Measurements from ENCODE around the gene ABTB2. TPM values are rescaled to one million over a fixed set of nuclear protein-coding genes. Genes with fewer than 3 reads are reported as not detected.

ABTB2 gene
- total RNA-seq, 1 donor from 2014 or later: 6.1 TPM

DNA sequence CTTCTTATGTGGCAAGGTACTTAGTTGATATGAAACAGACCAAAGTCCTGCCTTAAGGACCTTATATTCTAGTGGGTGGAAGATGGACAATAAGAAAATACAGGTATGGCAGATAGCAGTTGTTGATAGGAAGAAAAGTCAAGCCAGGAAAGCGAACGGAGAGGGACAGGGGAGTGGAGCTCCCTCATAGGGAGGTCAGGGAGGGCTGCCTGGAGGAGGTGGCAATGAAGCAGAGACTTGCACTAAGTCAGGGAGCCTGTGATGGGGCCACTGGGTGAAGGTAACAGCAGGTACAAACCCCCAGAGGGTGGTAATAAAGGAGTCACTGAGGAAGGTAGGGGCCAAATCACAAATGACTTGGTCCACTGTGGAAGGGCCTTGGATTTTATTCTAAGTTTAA, 65.3 kb downstream of the ABTB2 start:
- DNase-seq (ENCODE audit: low spot score): peak; percentile 8

DNA sequence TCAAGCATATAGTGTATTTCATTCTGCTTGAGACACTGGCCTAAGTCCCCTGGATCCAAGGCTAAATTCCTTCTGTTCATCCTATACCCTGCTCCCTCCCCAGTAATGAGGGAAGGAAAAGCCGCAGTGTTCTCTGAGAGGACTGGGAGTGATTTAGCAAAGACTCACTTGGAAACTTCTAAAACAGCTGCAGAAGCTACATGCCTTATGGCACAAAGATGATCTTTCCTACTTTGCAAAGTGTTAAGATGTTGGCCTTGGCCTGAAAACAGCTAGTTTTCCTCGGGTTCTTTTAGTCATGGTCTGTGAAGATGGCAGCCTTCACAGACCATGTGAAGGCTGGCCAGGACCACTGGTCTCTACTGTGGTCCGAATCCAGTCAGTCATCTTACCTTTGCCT, 65.7 kb downstream of the ABTB2 start:
- DNase-seq (ENCODE audit: low spot score): peak; percentile 8

DNA sequence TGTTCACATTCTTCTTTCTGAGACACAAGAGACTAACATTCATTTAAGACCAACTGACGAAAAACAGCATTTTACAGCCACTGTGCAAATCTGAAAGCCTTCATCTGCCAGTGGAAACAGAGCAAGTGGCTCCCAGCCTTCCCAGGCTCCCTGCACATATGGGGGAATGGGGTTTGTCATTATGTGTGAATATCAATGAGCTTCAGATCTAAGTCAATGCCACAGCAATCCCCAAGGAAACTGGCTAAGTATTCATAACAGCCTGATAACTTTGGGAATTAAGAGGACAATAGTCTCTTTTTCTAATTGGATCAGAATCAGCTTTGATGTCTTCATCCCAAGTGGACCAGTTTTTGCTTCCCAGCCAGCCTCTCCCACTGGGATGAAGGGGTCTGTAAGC, 66.9 kb downstream of the ABTB2 start:
- DNase-seq (ENCODE audit: low spot score): peak; percentile 41

DNA sequence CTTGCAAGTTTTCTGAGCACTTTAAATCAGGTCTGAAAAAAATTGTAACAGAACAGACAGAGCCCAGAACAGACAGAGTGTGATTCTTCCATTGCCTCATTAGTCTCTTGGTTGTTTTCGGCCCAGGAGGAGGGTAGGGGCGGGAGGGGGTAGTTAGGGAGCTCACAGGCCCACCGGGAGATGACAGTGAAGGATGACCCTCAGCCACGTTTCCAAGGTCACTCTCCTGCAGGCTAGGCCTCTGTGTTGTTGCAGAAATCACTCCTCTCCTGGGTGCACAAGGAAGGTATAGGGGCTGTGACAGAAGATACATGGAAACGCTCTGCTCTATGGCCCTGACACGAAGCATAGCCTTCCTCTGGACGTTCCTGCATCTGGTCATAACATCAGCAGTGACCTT, 69.3 kb downstream of the ABTB2 start:
- peak; percentile 12 for DNase-seq (ENCODE audit: low spot score)

DNA sequence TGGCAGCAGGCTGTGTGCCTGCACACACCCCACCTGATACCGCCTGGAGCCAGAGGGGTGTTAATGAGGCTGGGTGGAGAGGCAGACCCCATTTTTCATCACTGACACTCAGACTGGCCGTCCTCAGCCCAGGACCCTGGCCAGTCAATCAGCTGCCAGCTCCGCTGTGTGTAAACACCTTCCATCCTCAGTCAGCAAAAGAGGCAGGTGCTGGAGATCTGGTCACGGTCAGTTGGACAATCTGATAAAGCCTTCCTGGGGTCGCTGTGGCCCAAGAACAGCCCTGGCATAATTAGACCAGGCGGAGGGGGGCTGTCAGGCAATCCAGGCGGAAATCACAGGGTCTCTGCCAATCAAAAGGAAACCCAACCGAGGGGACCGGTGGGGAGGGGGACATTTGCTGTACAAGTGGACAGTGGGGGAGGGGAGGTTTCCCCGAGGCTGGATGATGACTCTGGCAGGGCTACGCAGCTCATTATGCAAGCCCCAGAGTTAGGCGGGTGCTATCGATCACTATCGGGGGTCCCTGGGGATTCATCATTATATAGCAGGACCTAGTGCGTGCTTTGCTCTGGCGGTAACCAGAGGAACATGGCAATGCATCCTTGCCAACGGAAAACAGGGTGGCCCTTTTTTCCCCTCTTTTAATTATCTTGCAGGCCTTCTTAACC, 72.9 kb downstream of the ABTB2 start:
- peak; percentile 53 for DNase-seq (ENCODE audit: low spot score)

DNA sequence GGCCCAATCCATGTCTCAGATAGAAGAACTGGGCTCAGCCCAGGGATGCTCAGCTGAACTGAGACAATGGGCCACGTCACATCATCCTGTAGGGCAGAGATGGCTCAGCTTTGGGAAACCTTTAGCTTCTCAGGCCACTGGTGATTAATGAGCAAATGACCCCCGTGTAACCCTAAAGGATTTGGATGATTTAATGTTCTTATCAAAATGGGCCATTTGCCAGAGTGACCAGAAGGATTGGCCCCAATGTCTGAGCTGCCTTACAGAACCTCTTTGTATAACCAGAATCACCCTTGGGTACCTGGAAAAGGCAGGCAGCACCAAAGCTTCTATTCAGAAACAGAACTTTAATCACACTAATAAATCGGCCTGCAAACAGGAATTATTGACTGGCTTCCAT, 73.7 kb downstream of the ABTB2 start:
- DNase-seq (ENCODE audit: low spot score): peak; percentile 26

DNA sequence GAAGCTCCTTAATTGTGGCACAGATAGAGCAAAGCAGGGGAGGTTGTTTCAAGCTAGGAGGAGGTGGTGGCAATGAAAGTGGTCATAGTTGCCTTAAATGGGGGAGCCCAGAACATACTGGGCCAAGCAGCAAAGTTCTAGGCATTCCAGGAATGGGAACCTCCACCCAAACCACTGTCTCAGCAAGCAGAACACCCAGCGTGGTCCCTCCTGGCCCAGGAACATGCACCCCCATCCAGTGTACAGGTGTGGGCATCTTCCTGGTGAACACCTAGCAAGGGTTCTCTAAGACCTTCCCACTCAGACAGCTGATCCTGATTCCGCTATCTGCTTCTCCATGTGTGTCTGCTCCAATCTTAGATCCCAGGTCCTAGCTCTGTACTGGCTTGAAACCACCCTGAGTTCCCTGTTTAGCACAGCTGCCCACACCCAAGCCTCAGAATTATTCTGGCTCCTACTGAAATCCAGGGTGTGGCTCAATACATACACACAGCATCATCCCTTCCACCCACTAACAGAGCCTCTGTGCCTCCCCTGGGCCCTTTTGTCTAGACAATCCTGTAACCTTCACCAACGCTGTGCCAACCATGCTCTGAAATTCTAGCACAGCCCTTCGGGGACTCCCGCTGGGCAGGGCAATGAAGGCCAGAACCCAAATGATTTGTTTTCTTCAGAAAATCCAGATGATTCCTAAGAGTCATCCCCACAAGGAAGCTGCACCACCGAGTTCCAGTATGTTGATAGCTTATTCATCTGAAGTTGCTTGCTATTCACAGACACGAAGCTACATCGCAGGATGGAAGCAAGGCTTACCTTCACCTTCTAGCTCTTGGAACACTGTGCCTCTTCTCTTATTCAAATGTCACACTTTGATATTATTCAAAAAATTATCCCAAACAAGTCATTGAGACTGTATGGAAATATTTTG, 76.6 kb downstream of the ABTB2 start:
- DNase-seq (ENCODE audit: low spot score): peak; percentile 64

DNA sequence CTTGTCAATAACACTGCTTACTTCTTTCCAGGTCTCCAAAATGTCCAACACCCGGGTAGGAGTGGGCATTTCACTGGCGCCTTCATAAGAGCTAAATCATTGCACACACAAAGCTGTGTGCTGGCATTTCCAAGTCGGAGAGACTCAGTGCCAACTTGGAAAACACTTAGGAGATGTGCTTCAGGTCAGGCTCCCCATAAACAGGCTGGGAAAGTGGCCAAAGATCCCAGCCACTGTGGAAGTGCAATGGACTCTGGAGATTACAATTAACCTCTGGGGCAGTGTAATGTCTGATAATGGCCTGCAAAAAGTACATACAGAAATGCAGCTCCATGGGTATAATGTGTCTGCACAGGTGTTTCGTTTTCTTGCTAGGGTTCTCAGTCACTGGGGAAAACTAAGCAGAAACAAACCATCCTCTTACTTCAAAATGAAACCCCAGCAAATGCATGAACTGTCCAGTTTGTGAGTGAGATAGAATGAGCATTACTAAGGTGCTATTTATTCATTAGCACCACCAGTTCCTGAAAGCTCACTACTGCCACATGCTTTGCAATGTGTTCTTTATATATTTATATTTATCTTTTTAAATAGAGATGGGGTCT, 79.0 kb downstream of the ABTB2 start:
- no peak for DNase-seq (ENCODE audit: low spot score)

DNA sequence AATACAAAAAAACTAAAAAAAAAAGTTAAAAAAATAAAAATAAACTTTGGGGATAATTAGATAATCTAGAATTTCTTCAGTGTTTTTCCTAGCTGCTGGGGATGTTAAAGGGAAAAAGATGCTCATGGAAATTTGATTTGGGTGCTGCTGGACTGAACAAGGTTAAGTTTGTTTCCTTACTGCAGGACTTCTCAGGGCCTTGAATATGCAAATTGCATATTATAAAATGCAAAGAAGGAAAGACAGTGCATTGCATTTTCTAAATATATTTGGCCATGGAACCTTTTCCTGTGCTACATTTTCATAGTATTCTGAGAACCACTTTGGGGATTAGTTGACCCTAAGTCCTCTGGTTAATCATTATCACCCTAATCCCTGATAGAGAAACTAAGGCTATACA, 79.6 kb downstream of the ABTB2 start:
- no peak for DNase-seq (ENCODE audit: low spot score)

DNA sequence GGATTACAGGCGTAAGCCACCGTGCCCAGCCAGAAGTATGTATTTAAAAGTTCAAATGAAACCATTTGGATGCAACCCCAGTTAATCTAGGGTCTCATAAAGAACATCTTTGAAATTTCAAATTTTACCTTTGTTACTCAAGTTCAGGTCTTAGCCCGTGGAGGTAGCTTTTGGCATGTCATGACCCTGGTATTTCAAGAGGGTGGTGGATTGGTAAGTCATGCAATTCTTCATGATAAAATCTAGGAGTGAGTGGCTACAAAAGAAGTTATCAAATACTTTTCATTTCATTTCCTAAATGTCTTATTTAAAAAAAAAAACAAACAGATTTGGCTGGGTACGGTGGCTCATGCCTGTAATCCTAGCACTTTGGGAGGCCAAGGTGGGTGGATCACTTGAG, 80.6 kb downstream of the ABTB2 start:
- DNase-seq (ENCODE audit: low spot score): no peak

DNA sequence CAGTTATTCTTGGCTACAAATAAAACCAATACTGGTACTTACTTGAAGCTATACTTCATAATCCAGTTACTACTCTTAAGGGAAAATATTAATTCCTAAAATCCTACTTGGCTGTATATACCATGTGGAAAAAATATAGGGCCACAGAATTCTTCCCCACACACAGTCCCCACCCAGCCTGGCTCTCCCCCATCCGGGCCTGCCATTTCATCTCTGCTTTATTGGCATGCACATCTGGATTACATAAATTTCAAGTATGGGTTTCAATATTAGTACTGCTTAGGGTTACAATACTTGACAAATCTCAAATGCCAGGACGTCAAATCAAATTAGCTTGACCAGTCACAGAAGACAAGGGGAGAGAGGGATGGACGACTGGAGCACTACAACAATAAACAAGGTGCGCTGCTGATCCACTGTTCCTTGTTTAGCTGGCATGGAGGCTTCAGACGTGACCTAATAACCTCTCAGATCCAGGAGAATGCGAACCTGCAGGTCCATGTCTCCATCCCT, 81.4 kb downstream of the ABTB2 start:
- no peak for DNase-seq (ENCODE audit: low spot score)

DNA sequence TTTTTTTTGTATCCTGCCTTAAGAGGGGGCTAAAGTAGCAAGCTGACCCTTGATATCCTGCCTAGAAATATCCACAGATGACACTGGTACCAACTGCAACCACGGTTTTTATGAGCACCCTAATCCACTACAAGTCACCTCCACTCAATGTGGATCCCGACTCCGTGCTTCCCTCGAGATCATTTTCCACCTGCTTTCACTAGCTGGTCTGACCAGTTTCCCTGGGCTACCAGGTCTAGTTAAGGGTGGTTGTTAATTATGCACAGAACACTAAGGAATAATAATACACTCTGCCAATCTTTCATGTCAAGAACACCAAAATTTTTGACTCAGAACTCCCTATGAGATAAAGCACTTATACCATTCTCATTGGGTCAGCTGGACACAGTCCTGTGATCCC, 82.3 kb downstream of the ABTB2 start:
- no peak for DNase-seq (ENCODE audit: low spot score)

DNA sequence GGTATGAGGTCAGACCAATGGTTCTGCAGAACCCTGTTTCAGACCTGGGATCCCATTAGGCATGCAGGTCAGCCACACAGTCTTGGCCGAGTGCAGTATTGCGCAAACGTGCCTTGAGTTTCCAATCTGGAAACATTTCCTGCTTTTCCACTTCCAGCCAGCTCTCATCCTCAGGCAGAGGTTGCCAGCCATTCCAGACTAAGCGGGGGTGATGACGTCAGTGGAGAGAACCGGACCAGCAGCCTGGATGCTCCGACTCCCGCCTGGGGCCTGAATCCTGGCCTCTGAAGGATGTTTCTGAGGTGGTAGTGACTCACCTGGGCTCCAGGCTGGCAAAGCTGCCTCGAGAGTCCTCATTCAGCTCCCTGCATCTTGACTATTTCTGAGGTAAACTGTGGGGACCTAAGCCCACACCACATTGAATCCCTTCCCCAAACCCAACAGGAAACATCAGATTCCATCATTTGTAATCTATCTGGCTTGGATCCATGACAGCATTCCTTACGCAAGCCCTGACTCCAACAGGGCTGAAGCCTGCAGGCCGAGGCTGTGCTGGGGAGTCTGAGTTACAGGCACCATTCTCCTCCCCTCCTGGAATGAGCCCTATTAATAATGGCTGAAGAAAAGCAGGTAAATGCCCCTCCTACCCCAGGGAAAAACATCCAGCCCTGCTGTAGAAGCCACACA, 83.0 kb downstream of the ABTB2 start:
- DNase-seq (ENCODE audit: low spot score): no peak

DNA sequence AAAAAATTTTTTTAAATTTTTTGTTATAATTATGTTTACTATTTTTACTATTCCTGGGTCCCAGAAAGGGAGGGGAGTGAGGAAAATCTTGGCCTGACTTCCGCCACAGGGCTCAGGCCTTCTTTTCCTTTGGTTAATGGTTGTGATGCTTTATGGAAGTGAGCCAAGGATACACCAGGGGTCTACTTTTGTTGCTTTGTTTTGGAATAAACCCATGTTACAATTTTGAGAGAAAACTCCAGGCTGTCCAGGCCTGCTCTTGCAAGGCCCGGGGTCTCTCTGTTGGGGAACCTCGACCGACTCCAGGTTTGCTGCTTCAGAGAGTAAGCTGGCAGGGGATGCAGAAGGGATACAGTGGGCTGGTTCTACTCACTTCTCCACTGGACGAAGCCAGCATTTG, 84.7 kb downstream of the ABTB2 start:
- no peak for DNase-seq (ENCODE audit: low spot score)

DNA sequence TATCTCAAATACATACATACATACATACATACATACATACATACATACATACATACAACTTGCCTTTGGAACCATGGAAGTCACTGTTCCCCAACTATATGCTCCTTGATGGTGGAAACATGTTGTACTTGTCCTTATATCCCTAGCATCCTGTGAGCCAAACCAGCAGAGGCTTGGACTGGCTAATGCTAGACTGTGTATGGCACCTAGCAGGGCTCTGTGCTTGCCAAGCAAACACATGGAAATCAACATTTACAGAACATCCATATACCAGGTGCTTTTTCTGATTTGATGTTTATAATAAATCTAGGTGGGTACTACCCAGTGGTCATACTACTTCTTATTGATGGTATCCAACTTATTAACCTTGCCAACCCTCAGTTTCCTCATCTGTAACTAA, 86.1 kb downstream of the ABTB2 start:
- no peak for DNase-seq (ENCODE audit: low spot score)

DNA sequence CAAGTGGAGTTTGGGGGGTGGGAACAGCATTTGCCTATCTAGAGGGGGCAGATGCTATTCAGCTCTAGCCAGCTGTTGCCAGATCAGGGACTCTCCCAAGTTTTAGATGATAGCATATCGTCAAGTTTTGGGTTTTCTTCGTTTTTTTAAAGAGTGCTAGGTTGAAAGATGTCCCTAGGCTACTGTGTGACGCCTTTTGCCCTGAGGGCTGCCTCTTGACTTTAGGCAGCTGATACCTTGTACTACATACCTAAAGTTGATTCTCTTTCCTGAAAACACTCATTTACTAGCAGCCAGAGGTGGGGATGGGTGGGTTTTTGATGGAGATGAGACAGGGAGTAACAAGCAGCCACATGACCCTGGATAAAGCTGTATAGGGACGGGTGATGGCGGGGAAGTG, 87.1 kb downstream of the ABTB2 start:
- no peak for DNase-seq (ENCODE audit: low spot score)

DNA sequence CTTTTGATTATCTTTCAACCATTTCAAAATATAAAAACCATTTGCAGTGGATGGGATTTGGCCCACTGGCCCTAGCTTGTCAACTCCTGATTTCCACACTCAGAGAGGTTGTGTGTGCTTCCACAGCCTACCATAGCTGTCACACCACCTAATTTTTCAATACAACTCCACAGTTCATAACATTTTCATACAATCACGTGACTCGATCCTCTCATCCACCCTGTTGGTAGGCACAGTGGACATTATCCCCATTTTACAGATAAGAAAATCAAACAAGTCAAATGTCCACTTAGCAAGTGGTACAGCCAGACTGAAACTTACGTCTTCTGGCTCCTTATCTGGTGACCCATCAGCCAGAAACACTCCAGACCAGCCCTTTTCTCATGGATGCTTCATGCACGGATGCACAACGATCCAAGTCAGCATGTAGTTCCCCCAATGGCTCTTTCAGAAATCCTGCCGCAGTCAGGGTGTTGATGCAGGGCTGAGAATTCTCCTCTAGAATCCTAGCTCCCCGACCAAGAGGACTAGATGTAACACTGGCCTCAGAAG, 88.0 kb downstream of the ABTB2 start:
- no peak for DNase-seq (ENCODE audit: low spot score)

DNA sequence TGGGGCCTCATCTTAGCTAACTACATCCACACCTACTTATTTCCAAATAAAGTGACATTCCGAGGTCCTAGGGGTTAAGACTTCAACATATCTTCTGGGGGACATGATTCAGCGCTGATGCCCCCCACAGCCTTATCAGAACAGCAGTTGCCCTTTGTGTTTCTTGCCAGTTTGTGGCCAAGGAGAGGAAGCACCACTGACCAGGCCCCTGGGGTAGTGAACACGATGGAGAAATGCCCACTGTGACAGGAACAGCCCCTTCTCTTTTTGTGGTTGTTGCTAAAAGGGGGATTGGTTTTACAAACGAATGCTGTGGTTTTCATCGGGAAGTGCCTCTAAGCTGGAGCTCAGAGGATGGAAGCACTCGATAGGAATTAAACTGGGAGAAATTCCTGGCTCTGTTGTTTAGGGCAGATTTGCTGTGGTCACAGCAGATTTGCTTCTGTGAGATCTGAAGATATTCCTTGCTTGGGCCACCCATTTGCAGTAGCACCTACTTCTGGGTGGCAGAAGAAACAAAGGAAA, 88.8 kb downstream of the ABTB2 start:
- no peak for DNase-seq (ENCODE audit: low spot score)

DNA sequence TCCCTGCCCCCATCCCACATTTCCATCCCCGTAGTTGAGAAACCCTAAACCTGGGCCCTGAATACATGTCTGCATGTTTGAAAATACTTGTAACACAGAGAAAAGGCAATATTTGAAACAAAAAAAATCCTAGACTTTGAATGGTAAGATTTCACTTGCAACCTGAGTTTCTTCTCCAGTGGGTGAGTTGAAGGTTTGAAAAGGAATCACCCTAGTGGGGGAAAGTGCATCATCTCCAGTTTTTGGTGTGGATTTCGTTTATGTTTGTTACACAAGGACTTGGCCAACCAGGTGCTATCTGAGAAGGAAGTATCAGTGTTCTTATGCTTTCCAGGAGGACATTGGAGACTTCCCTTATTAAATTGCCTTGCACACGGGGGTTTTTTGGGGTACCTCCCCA, 90.4 kb downstream of the ABTB2 start:
- DNase-seq (ENCODE audit: low spot score): no peak

DNA sequence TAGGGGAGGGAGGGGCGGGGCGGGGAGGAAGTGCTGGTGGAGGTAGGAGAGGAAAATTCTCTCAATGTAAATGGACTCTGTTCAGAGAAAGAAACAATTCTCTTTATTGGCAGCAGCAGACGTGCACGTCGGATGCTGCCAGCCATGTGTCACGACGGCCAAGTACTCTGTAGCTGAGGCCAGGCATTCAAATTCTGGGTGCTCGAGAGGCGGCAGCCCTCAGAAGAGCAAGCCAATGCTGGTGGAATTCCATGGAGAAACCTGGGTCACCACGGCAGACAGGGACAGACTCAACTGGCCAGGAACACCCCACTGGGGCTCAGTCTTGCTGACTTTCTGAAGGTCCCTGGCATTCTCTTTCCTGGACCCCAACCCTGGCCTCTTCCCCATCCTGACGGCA, 90.8 kb downstream of the ABTB2 start:
- DNase-seq (ENCODE audit: low spot score): no peak

Measured in mesenteric fat pad (tissue), 1 donor.